Cortex of kidney (tissue), 1 donor: ENCODE results near the gene ZNF358.

Experiments used
- DNase-seq: peaks from one replicate; lab custom pipeline; 2025; lab: John Stamatoyannopoulos, UW

ZNF358 gene

DNA sequence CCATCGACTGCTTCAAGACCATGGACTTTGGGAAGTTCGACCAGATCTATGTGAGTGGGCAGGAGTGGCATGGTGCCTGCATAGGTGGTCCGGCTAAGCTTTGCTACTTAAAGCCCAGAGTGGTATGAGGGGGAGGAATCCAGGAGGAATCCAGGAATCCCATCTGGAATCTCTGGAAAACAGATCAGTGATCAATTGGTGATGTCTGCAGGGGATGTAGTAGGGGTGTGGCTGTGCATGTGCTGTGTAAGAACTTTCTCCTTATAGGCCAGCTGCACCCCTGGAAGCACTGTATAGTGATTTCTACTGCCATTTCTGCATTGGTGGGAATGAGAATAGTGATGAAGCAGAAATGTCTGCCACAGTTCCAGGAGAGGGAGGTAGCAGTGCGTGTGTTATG lies 43.2 kb downstream of the ZNF358 start:
- DNase-seq: no peak

DNA sequence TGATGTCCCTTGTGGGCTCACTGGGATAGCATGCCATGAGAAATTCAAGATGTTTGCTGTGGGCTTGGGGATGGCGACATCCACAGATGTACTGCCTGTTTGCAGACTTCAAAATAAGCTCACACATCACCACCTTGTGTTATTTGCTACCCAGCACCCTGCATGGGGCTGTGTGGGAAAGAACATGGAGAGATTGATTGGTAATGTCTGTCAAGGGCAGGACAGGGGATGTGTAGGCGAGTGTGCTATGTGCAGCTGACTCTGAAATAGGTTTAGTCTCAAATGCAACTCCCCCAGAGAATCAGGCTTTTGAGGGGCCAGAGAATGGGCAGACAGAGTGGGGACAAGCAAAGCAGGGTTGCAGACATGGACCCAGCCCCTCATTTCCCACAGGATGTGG lies 44.4 kb downstream of the ZNF358 start:
- no peak for DNase-seq

DNA sequence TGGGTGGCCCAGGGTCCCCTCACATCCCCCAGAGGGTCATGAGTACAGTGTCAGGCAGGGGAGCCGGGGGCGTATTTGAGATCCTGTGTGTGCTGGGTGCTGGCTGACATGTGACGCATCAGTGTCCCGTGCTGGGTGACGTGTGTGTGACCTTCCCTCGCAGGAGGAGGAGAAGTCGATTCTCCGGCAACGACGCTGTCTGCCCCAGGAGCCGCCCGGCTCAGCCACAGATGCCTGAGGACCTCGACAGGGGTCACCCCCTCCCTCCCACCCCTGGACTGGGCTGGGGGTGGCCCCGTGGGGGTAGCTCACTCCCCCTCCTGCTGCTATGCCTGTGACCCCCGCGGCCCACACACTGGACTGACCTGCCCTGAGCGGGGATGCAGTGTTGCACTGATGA lies 45.4 kb downstream of the ZNF358 start:
- DNase-seq: no peak

DNA sequence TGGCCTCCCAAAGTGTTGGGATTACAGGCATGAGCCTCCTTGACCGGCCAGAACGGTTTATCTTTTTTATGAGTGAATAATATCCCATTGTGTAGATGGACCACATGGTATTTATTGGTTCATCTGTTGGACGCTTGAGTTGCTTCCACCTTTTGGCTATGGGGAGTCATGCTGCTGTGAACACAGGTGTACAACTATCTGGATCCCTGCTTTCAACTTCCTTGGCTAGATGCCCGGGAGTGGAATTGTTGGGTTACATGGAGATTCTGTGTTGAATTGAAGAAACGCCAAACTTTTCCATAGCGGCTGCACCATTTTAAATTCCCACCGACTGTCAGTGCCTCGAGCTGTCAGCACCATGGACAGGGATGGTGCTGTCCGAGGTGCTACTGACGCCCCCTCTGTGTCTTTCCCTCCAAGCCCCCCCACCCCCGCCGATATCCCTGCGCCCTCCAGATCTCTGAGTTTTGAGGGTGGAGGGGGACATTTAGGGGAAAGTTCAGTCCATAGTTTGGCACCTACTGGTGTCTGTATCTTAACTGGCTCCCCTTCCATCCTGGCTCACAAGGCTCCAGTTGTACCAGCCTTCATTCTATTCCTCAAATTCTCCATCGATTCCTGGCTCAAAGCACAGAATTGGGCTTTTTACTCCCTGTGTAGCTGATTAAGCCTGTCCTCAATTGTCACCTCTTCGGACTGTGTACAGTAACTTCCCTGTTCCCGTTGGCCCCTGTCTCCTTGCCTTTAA lies 46.9 kb downstream of the ZNF358 start:
- DNase-seq: no peak

DNA sequence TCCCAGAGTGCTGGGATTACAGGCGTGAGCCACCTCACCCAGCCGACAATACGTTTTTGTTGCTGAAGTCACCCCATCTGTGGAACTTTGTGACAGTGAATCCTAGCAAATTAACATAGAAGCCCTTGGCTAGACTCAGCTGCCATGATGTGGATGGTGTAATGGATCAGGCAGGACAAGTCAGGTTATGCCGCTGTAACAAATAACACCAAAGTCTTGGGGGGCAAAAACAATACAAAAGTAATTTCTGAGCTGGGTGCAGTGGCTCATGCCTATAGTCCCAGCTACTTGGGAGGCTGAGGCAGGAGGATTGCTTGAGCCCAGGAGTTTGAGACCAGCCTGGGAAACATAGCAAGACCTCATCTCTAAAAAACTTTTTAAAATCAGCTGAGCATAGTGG lies 49.0 kb downstream of the ZNF358 start:
- no peak for DNase-seq

DNA sequence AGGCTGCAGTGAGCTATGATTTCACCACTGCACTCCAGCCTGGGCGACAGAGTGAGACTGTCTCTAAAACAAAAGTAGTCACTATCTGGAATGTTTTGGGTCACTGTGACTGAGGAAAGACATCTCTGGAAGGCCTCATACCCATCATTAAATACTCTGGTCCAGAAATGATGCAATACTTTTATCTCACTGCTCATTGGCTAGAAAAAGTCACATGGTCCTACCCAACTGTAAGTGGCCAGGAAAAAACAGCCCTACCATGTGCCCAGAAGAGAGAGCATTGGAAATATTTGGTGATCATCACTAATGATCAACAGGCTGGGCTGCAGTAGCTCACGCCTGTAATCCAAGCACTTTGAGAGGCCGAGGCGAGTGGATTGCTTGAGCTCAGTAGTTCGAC lies 49.4 kb downstream of the ZNF358 start:
- no peak for DNase-seq
